HCT116 (cell line): Measurements from ENCODE around the gene ARHGAP12. TPM values are rescaled to one million over a fixed set of nuclear protein-coding genes. Genes with fewer than 3 reads are reported as not detected.

Experiments
- ATAC-seq: fragments of 200-7000 bp; cut with Tn5 transposase; 2 replicates; pipeline ENCODE4 v1.9.1; 2020; ENCODE audit warnings: mild to moderate bottlenecking, moderate library complexity
- BruUV-seq: library from RNA; stranded (reverse); fragments of 400-500 nt; replicated peaks from 2 replicates; lab custom pipeline; 2021; lab: Mats Ljungman, UMichigan
- CTCF ChIA-PET: fragments of 300-600 bp; sonication (Branson Sonifier 250); formaldehyde crosslinking; loops from one replicate; lab custom pipeline; 2021; ENCODE audit warnings: antibody characterized with exemption; lab: Charles Lee
- POLR2A ChIA-PET: fragments of 300-600, 350-600 bp; sonication (Branson Sonifier 250); formaldehyde crosslinking; loops from one replicate; lab custom pipeline; 2021; ENCODE audit warnings: antibody characterized with exemption; lab: Charles Lee
- RAD21 ChIA-PET, 2 experiments: fragments of 300-600 bp; sonication (Branson Sonifier 250); formaldehyde crosslinking; loops; one replicate each; lab custom pipeline; 2023; ENCODE audit warnings: low total read pairs in 2 of 2; ENCODE audit not compliant: uncharacterized antibody in 2 of 2, unreplicated experiment in 2 of 2, low non-redundant PET in 1 of 2; lab: Charles Lee
- DNase-seq: peaks from one replicate; pipeline ENCODE4 v3.0.0-alpha.2; 2010; ENCODE audit warnings: low read depth, low spot score
- H2AFZ ChIP-seq: fragments of 200-600 bp; shearing (Covaris generic), sonication (generic); 2 replicates; pipeline ENCODE4 v1.6.1; 2017; ENCODE audit warnings: low read depth, mixed run types, mixed read lengths, antibody characterized with exemption, low read length; ENCODE audit not compliant: poor library complexity, severe bottlenecking
- H3K27ac ChIP-seq: 2 replicates; pipeline ENCODE4 v1.5.1; 2012; ENCODE audit warnings: low read depth, low read length
- H3K27me3 ChIP-seq: fragments of 200-600 bp; sonication (generic); 2 replicates; pipeline ENCODE4 v1.6.1; 2016; ENCODE audit warnings: mixed run types, low read length, mixed read lengths; ENCODE audit not compliant: insufficient read depth
- H3K36me3 ChIP-seq, 2 experiments: fragments of 200-500 bp in 1 of 2; fragments of 200-600 bp in 1 of 2; sonication (Bioruptor generic) in 1 of 2; sonication (generic) in 1 of 2; 2 replicates each; pipeline versions ENCODE4 v1.5.1 to v1.6.1; 2014 to 2016; ENCODE audit warnings: low read length in 2 of 2, inconsistent platforms in 1 of 2, mixed read lengths in 1 of 2, mixed run types in 1 of 2; ENCODE audit not compliant: insufficient read depth in 2 of 2, control insufficient read depth in 1 of 2
- H3K4me1 ChIP-seq, 2 experiments: fragments of 200-600 bp in 1 of 2; sonication (generic) in 1 of 2; 2 replicates each; pipeline versions ENCODE4 v1.5.1 to v1.6.1; 2012 to 2017; ENCODE audit warnings: low read length in 2 of 2, inconsistent platforms in 1 of 2, mild to moderate bottlenecking in 1 of 2, mixed read lengths in 1 of 2, mixed run types in 1 of 2, moderate library complexity in 1 of 2; ENCODE audit not compliant: insufficient read depth in 2 of 2, control insufficient read depth in 1 of 2
- H3K4me2 ChIP-seq: fragments of 200-600 bp; sonication (generic); 2 replicates; pipeline ENCODE4 v1.6.1; 2017; ENCODE audit warnings: mixed run types, low read length, mixed read lengths
- H3K4me3 ChIP-seq, 2 experiments: fragments of 200-600 bp in 1 of 2; sonication (generic) in 1 of 2; replicated peaks in 1 of 2; 2 replicates each; pipeline ENCODE4 v1.5.1; 2011 to 2016; ENCODE audit warnings: low read length in 2 of 2, control low read depth in 1 of 2, low read depth in 1 of 2, mild to moderate bottlenecking in 1 of 2, mixed read lengths in 1 of 2, mixed run types in 1 of 2
- H3K79me2 ChIP-seq: fragments of 200-600 bp; sonication (generic); 2 replicates; pipeline ENCODE4 v1.6.1; 2017; ENCODE audit warnings: mild to moderate bottlenecking, mixed run types, low read length, moderate library complexity, mixed read lengths; ENCODE audit not compliant: insufficient read depth
- H3K9ac ChIP-seq: fragments of 200-600 bp; sonication (generic); 2 replicates; pipeline ENCODE4 v1.6.1; 2016; ENCODE audit warnings: low read length, mixed read lengths
- H3K9me2 ChIP-seq: fragments of 200-600 bp; sonication (generic), shearing (Covaris generic); 2 replicates; pipeline ENCODE4 v1.6.1; 2017; ENCODE audit warnings: mixed run types, mild to moderate bottlenecking, moderate library complexity; ENCODE audit not compliant: insufficient read depth
- H3K9me3 ChIP-seq, 2 experiments: fragments of 200-500 bp in 1 of 2; fragments of 200-600 bp in 1 of 2; sonication (Bioruptor generic) in 1 of 2; sonication (generic) in 1 of 2; 2 replicates each; pipeline ENCODE4 v1.6.1; 2014 to 2017; ENCODE audit warnings: low read length in 2 of 2, mixed read lengths in 2 of 2, inconsistent platforms in 1 of 2, low read depth in 1 of 2, mild to moderate bottlenecking in 1 of 2, mixed run types in 1 of 2, moderate library complexity in 1 of 2; ENCODE audit not compliant: control insufficient read depth in 1 of 2, insufficient read depth in 1 of 2
- H4K20me1 ChIP-seq: fragments of 200-600 bp; sonication (generic), shearing (Covaris generic); 2 replicates; pipeline ENCODE4 v1.6.1; 2017; ENCODE audit warnings: mixed run types, mild to moderate bottlenecking, moderate library complexity; ENCODE audit not compliant: insufficient read depth
- ATF3 ChIP-seq: IDR thresholded peaks from 2 replicates; pipeline ENCODE4 v1.6.1; 2012
- CBX3 ChIP-seq: IDR thresholded peaks from 2 replicates; pipeline ENCODE4 v1.6.1; 2012; ENCODE audit warnings: low read depth
- CEBPB ChIP-seq: IDR thresholded peaks from 2 replicates; pipeline ENCODE4 v1.6.1; 2012; ENCODE audit warnings: low read depth
- CTCF ChIP-seq, 3 experiments: fragments of 200-600 bp in 1 of 3; sonication (generic) in 1 of 3; IDR thresholded peaks in 2 of 3; conservative IDR thresholded peaks in 1 of 3; 2 replicates each; pipeline ENCODE4 v1.5.1; 2012 to 2017; ENCODE audit warnings: low read depth in 2 of 3, low read length in 2 of 3, antibody characterized with exemption in 1 of 3, borderline replicate concordance in 1 of 3, control low read depth in 1 of 3, mild to moderate bottlenecking in 1 of 3, mixed read lengths in 1 of 3, mixed run types in 1 of 3, moderate library complexity in 1 of 3; ENCODE audit not compliant: insufficient read depth in 1 of 3
- EGR1 ChIP-seq: IDR thresholded peaks from 2 replicates; pipeline ENCODE4 v1.6.1; 2012; ENCODE audit warnings: low read depth
- ELF1 ChIP-seq: IDR thresholded peaks from 2 replicates; pipeline ENCODE4 v1.6.1; 2012; ENCODE audit warnings: low read depth, borderline replicate concordance
- EZH2 ChIP-seq: fragments of 200-600 bp; sonication (generic); IDR thresholded peaks from 2 replicates; pipeline ENCODE4 v1.6.1; 2017; ENCODE audit warnings: antibody characterized with exemption, mixed run types
- EZH2phosphoT487 ChIP-seq: fragments of 200-600 bp; IDR thresholded peaks from 2 replicates; pipeline ENCODE4 v1.6.1; 2018; ENCODE audit warnings: antibody characterized with exemption, borderline replicate concordance
- FOSL1 ChIP-seq: IDR thresholded peaks from 2 replicates; pipeline ENCODE4 v1.6.1; 2012; ENCODE audit warnings: low read depth
- JUND ChIP-seq: IDR thresholded peaks from 2 replicates; pipeline ENCODE4 v1.6.1; 2012
- MAX ChIP-seq: IDR thresholded peaks from 2 replicates; pipeline ENCODE4 v1.6.1; 2012
- POLR2A ChIP-seq: IDR thresholded peaks from 2 replicates; pipeline ENCODE4 v1.7.0; 2011; ENCODE audit warnings: borderline replicate concordance; ENCODE audit not compliant: insufficient read depth, insufficient read length; ENCODE audit errors: extremely low read depth
- POLR2AphosphoS5 ChIP-seq: IDR thresholded peaks from 2 replicates; pipeline ENCODE4 v1.6.1; 2011; ENCODE audit warnings: mild to moderate bottlenecking, low read depth, low read length, moderate library complexity
- RAD21 ChIP-seq: IDR thresholded peaks from 2 replicates; pipeline ENCODE4 v1.6.1; 2012; ENCODE audit warnings: low read depth, mild to moderate bottlenecking
- REST ChIP-seq: IDR thresholded peaks from 2 replicates; pipeline ENCODE4 v1.6.1; 2012; ENCODE audit warnings: low read depth
- SP1 ChIP-seq: IDR thresholded peaks from 2 replicates; pipeline ENCODE4 v1.6.1; 2012; ENCODE audit warnings: low read depth
- SRF ChIP-seq: IDR thresholded peaks from 2 replicates; pipeline ENCODE4 v1.6.1; 2012; ENCODE audit warnings: low read depth
- TCF7L2 ChIP-seq: IDR thresholded peaks from 2 replicates; pipeline ENCODE4 v1.7.0; 2011; ENCODE audit warnings: borderline replicate concordance, inconsistent platforms; ENCODE audit not compliant: insufficient read depth, insufficient read length; ENCODE audit errors: extremely low read depth
- ZBTB33 ChIP-seq: IDR thresholded peaks from 2 replicates; pipeline ENCODE4 v1.6.1; 2011; ENCODE audit warnings: mild to moderate bottlenecking, low read length, moderate library complexity; ENCODE audit not compliant: insufficient replicate concordance; ENCODE audit errors: extremely low read depth
- ZNF274 ChIP-seq: fragments of 200-500 bp; sonication (Bioruptor generic); IDR thresholded peaks from 2 replicates; pipeline ENCODE4 v1.6.1; 2014; ENCODE audit warnings: mild to moderate bottlenecking, low read depth, low read length, inconsistent platforms
- intact Hi-C: fragments of 100-400 bp; cut with micrococcal nuclease; formaldehyde crosslinking; loops from 2 replicates; pipeline ENCODE4 v1.10.0; 2022
- total RNA-seq: library from RNA; stranded (reverse); gene quantifications from one replicate; pipeline ENCODE4 v1.2.1, GENCODE V29; 2021; ENCODE audit not compliant: unreplicated experiment

Gene ARHGAP12
- total RNA-seq, 1 experiment from 2014 or later: 80.3 TPM

- no TSS peak for BruUV-seq
- no peak for TF ChIP-seq POLR2AphosphoS5
- no peak for TF ChIP-seq POLR2A
- TF ChIP-seq EGR1: no peak
- no peak for TF ChIP-seq ATF3
- TF ChIP-seq TCF7L2: no peak
- TF ChIP-seq FOSL1: no peak
- TF ChIP-seq CTCF (IDR thresholded peaks at IDR 0.05 in 2 of 3, conservative IDR thresholded peaks at IDR 0.05 in 1 of 3; ENCODE audit: borderline replicate concordance in 1 of 3, insufficient read depth in 1 of 3, low read depth in 2 of 3, low read length in 2 of 3): no peak
- TF ChIP-seq SRF: no peak
- no peak for TF ChIP-seq SP1
- TF ChIP-seq EZH2: no peak
- no peak for TF ChIP-seq ZNF274
- TF ChIP-seq EZH2phosphoT487: no peak
- TF ChIP-seq MAX: no peak
- TF ChIP-seq REST: no peak
- no peak for TF ChIP-seq ELF1
- TF ChIP-seq RAD21: no peak
- no peak for TF ChIP-seq CEBPB
- no peak for TF ChIP-seq JUND
- TF ChIP-seq CBX3: no peak
- TF ChIP-seq ZBTB33: no peak
- CTCF ChIA-PET: no interaction called here
- Histone ChIP-seq H3K4me2 (no peak overlapping the region), H4K20me1 (no peaks in the 10 kb centered on the region), H3K4me3 (no peak overlapping the region), H3K79me2 (no peaks in the 10 kb centered on the region), H3K9ac (no peak overlapping the region), H3K27me3 (no peaks in the 10 kb centered on the region), H3K36me3 (no peaks in the 10 kb centered on the region), H3K9me2 (no peaks in the 10 kb centered on the region), H2AFZ (no peak overlapping the region), H3K4me1 (peaks cover 10 to 25% of the 10 kb centered on the region in 2 experiments; a peak in 3 of 4 replicates), H3K9me3 (no peaks in the 10 kb centered on the region), H3K27ac (no peak overlapping the region)
- DNase-seq (no peak), ATAC-seq (no peak)
- RAD21 ChIA-PET: no interaction called here
- intact Hi-C loops: no loop called here
- POLR2A ChIA-PET: no interaction called here
Observed at GRCh38 chr10:31765541-31765940, 163.1 kb downstream of the ARHGAP12 start.
